RWPE2 (cell line): Measurements from ENCODE around the gene CETN2.

ENCODE experiments used
- ATAC-seq: fragments of 200-7000 bp; cut with Tn5 transposase; 3 replicates; pipeline ENCODE4 v1.9.1; 2021; ENCODE audit warnings: low read depth
- DNase-seq: peaks from one replicate; pipeline ENCODE4 v3.0.0-alpha.2; 2020; ENCODE audit warnings: low spot score
- H3K27ac ChIP-seq: fragments of 450-650 bp; 2 replicates; pipeline ENCODE4 v1.5.1; 2017; ENCODE audit warnings: mild to moderate bottlenecking; ENCODE audit not compliant: poor library complexity, severe bottlenecking
- H3K27me3 ChIP-seq: fragments of 250-450 bp; sonication (Bioruptor Pico); 2 replicates; pipeline ENCODE4 v1.5.1; 2021; ENCODE audit warnings: mild to moderate bottlenecking, moderate library complexity; ENCODE audit not compliant: insufficient read depth, poor library complexity, severe bottlenecking
- H3K36me3 ChIP-seq: fragments of 250-450 bp; sonication (Bioruptor Pico); 2 replicates; pipeline ENCODE4 v1.5.1; 2020; ENCODE audit warnings: low read depth, mild to moderate bottlenecking, moderate library complexity
- H3K4me1 ChIP-seq: fragments of 250-450 bp; sonication (Bioruptor Pico); 2 replicates; pipeline ENCODE4 v1.5.1; 2021; ENCODE audit warnings: mild to moderate bottlenecking, moderate library complexity; ENCODE audit not compliant: insufficient read depth, poor library complexity, severe bottlenecking
- H3K4me3 ChIP-seq: fragments of 250-450 bp; sonication (Bioruptor Pico); 2 replicates; pipeline ENCODE4 v1.5.1; 2021; ENCODE audit warnings: mild to moderate bottlenecking, moderate library complexity; ENCODE audit not compliant: severe bottlenecking
- H3K9me3 ChIP-seq: fragments of 250-450 bp; sonication (Bioruptor Pico); 2 replicates; pipeline ENCODE4 v1.5.1; 2021; ENCODE audit warnings: mild to moderate bottlenecking, moderate library complexity; ENCODE audit not compliant: severe bottlenecking
- TF ChIP-seq, protein P1 (sequence below): fragments of 450-650 bp; IDR thresholded peaks from one replicate; pipeline ENCODE4 v1.5.1; 2017; ENCODE audit warnings: mild to moderate bottlenecking, moderate library complexity; ENCODE audit not compliant: poor library complexity, severe bottlenecking

CETN2 gene

GRCh38 chrX:152830312-152831305, at the start of gene CETN2, which contains the start of gene NSDHL:
TSS of gene CETN2 (minus strand) at chrX:152830757. CDS start at chrX:152830710, 47 bp downstream.
TSS of gene NSDHL (plus strand) at chrX:152831063. CDS start at chrX:152846325, 15,262 bp downstream.
- H3K27me3 ChIP-seq, result no peaks in the 10 kb centered on the region

GRCh38 chrX:152878976-152879755, 48.6 kb upstream of the CETN2 start:
- Histone ChIP-seq H3K36me3 (no peaks in the 10 kb centered on the region), H3K9me3 (no peaks in the 10 kb centered on the region), H3K4me1 (peaks cover 7% of the 10 kb centered on the region), H3K27me3 (no peaks in the 10 kb centered on the region), H3K4me3 (no peak overlapping the region), H3K27ac (peak overlapping the region; percentile 34)
- DNase-seq (no peak), ATAC-seq (peak; percentile 53)
- TF ChIP-seq, protein P1, sequence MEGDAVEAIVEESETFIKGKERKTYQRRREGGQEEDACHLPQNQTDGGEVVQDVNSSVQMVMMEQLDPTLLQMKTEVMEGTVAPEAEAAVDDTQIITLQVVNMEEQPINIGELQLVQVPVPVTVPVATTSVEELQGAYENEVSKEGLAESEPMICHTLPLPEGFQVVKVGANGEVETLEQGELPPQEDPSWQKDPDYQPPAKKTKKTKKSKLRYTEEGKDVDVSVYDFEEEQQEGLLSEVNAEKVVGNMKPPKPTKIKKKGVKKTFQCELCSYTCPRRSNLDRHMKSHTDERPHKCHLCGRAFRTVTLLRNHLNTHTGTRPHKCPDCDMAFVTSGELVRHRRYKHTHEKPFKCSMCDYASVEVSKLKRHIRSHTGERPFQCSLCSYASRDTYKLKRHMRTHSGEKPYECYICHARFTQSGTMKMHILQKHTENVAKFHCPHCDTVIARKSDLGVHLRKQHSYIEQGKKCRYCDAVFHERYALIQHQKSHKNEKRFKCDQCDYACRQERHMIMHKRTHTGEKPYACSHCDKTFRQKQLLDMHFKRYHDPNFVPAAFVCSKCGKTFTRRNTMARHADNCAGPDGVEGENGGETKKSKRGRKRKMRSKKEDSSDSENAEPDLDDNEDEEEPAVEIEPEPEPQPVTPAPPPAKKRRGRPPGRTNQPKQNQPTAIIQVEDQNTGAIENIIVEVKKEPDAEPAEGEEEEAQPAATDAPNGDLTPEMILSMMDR, result no peak

More at GRCh38 chrX:152830312-152831305, at the start of gene CETN2, which contains the start of gene NSDHL:
- DNase-seq, result peak; percentile 92
- Histone ChIP-seq H3K4me1 (no peaks in the 10 kb centered on the region), H3K9me3 (no peaks in the 10 kb centered on the region), H3K27ac (peak within 1 kb of the TSS; percentile 28), H3K4me3 (peak within 1 kb of the TSS; percentile 54), H3K36me3 (peaks cover 29% of the 10 kb centered on the region)
- TF ChIP-seq, protein P1, result no peak
- ATAC-seq, result peak; percentile 94

DNA sequence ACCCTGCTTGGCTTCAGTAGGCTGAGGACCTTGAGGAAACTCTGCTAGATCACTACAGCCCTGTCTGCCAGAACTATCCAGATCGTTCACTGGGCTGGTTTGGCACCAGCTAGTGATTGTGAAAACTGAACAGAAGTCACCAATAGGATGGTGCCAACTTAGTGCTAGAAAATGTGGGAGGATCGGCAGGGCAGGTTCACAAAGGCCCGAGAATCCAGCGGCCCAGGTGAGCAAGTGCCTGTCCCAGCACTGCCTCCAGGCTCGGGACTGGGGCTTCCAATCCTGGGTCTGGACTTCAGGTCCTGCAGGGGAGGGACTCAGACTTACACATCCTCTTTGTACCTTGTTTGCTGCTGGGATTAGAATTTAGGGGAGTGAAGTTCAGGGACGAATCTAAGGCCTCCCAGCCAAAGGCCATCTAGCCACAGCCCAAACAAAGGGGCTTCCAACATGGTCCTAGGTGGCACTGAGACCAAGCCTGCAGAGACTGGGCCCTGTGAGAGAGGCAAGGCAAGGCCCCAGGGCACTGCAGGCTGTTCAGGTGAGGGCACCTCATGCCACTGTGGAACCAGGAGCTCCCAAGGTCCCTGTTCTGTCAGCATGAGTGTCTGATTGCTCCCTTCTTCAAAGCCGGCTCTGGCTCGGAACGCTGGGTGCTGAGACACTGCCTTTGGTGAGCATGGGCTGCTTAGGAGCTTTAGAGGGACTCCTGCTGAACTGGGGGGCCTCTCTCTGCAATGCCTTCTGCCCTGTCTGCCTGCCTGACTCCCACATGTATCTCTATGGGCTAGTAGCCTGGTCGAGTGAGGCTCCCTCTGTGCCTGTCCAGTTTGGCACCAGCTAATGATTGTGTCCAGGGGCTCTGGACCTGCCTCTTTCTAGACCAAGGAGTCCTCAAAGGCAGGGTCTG, 46.6 kb upstream of the CETN2 start:
- peak; percentile 61 for ATAC-seq
- H3K36me3 ChIP-seq, result no peaks in the 10 kb centered on the region
- H3K27me3 ChIP-seq, result no peaks in the 10 kb centered on the region
- no peaks in the 10 kb centered on the region for H3K9me3 ChIP-seq
- H3K4me1 ChIP-seq, result peaks cover 7% of the 10 kb centered on the region
- no peak for DNase-seq
- H3K27ac ChIP-seq, result no peak overlapping the region
- TF ChIP-seq, protein P1, result no peak
- no peak overlapping the region for H3K4me3 ChIP-seq

- no peaks in the 10 kb centered on the region for H3K4me1 ChIP-seq
- H3K27me3 ChIP-seq, result no peaks in the 10 kb centered on the region
- no peaks in the 10 kb centered on the region for H3K36me3 ChIP-seq
- no peak overlapping the region for H3K4me3 ChIP-seq
- DNase-seq (no peak), ATAC-seq (no peak)
- TF ChIP-seq, protein P1, result no peak
- H3K27ac ChIP-seq, result no peak overlapping the region
- no peaks in the 10 kb centered on the region for H3K9me3 ChIP-seq
Observed at GRCh38 chrX:152873361-152873760, 42.8 kb upstream of the CETN2 start.
